ENCODE data around the gene TEDC1.

Gene TEDC1

DNA sequence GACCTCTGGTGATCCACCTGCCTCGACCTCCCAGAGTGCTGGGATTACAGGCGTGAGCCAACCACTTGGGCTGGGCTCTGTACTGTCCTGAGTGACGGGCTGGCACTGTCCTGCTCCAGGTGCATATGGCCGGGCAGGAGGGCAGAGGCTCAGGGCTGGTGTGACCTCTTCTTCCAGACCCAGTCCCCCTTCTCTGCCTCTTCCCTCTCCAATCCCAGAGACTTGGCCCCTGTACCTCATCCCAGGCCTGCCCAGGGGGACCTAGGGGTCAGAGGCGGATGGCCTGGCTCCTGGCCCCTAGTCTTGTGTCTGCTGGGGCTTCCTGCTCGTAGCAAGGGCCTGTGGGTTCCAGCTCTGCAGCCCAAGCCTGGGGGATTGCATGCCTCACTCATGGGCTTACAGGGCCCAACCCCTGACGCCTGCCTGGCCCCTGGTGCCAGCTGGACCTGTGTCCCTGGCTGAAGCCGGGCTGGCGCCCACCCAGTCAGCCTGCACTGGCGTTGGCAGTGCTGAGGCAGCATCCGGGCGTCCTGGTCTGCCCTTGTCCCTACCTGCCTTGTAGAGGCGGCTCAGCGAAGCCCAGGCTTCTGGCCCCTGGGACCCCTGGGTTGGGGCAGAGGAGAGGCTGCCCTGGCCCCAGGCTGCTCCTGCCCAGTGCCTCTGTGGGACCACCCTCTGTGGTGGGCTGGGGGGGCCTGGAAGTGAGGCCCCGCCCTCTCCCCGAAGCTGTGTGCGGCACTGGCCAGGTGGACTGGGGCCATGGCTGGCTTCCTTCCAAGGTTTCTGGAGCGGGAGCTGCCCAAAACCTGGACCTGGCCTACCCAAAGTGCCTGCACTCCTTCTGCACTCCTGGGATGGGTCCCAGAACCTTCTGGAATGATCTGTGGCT, 4.3 kb downstream of the TEDC1 start:
- DNase-seq (ENCODE audit: extremely low read depth, low read depth) = no peak
- TF ChIP-seq, protein P1, sequence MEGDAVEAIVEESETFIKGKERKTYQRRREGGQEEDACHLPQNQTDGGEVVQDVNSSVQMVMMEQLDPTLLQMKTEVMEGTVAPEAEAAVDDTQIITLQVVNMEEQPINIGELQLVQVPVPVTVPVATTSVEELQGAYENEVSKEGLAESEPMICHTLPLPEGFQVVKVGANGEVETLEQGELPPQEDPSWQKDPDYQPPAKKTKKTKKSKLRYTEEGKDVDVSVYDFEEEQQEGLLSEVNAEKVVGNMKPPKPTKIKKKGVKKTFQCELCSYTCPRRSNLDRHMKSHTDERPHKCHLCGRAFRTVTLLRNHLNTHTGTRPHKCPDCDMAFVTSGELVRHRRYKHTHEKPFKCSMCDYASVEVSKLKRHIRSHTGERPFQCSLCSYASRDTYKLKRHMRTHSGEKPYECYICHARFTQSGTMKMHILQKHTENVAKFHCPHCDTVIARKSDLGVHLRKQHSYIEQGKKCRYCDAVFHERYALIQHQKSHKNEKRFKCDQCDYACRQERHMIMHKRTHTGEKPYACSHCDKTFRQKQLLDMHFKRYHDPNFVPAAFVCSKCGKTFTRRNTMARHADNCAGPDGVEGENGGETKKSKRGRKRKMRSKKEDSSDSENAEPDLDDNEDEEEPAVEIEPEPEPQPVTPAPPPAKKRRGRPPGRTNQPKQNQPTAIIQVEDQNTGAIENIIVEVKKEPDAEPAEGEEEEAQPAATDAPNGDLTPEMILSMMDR (IDR thresholded peaks at IDR 0.05; ENCODE audit: low read depth, low read length, missing control alignments) = no peak
- no peak overlapping the region for H3K4me3 ChIP-seq (replicated peaks; ENCODE audit: low read depth, low read length)

DNA sequence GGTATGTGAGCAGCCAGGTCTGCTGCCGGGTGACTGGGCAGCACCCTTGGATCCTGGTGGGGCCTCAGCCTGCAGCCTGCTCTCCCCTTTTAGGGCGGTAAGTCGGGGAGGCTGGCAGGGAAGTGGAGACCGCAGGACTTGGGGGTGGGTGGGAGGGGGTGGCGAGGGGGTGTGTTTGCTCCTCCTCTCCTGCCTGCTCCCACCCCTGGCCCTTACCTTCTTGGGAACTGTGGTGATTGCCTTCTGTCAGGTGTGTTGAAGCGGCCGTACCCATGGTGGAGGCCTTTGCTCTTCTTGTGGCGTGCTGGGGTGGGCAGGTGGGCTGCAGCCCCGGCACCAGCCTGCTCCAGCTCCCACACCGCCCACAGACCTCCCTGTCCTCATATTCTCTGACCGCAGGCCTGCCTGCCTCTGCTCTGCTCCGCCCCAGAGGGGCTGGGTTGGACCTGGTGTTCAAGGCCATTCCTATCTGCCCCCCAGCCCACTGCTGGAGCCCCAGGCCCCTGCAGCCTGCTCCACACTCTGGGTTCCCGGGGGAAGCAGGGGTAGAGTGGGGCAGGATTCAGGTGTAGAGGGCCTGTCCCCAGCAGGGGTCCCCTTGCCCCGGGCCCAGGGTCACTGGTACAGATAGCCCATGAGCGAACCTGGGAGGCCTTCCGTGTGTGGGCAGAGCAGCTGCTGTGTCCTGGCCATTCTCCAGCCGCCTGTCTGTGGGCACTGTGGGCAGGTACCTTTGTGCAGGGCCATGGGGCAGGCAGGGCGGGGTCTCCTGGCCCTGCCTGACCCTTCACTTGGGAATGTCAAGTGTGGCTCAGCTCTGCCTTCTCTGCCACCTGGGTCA, 5.2 kb downstream of the TEDC1 start:
- no peak for DNase-seq (ENCODE audit: extremely low read depth, low read depth)
- H3K4me3 ChIP-seq (replicated peaks; ENCODE audit: low read depth, low read length) = no peak overlapping the region
- TF ChIP-seq, protein P1 (IDR thresholded peaks at IDR 0.05; ENCODE audit: low read depth, low read length, missing control alignments) = no peak

DNA sequence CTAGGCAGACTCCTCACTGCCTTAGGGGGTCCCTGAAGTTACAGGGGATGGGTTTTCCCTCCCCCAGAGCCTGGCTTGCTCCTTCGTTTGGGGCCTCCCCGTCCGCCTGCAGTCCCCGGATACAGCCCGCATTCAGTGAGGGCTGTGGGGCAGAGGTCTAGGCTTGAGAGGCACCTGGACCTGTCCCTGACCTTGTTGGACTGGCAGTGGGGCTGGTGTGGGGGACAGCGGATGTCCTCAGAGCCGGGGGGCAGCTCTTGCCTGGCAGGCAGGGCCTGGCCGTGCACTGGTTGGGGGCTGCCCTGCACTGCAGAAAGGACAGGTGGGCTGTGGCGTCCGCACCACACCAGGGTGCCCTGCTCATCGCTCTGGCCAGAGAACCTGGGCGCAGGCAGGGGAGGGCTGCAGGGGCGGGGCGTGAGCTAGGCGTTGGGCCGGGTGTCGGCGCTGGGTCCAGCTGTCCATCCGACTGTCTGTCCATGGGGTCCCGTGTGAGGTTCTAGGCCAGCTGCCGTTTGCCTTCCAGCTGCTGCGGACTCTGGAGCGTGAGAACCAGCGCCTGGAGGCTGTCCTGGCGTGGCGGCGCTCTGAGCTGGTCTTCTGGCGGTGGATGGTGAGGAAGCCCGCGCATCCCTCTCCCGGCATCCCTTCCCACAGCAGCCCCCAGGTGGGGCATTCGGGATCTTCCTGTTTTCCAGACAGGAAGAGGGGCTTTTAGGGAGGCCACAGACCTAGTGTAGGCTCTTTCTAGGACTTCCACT, 6.0 kb downstream of the TEDC1 start:
- TF ChIP-seq, protein P1 (IDR thresholded peaks at IDR 0.05; ENCODE audit: low read depth, low read length, missing control alignments) = no peak
- no peak for DNase-seq (ENCODE audit: extremely low read depth, low read depth)
- H3K4me3 ChIP-seq (replicated peaks; ENCODE audit: low read depth, low read length) = no peak overlapping the region

DNA sequence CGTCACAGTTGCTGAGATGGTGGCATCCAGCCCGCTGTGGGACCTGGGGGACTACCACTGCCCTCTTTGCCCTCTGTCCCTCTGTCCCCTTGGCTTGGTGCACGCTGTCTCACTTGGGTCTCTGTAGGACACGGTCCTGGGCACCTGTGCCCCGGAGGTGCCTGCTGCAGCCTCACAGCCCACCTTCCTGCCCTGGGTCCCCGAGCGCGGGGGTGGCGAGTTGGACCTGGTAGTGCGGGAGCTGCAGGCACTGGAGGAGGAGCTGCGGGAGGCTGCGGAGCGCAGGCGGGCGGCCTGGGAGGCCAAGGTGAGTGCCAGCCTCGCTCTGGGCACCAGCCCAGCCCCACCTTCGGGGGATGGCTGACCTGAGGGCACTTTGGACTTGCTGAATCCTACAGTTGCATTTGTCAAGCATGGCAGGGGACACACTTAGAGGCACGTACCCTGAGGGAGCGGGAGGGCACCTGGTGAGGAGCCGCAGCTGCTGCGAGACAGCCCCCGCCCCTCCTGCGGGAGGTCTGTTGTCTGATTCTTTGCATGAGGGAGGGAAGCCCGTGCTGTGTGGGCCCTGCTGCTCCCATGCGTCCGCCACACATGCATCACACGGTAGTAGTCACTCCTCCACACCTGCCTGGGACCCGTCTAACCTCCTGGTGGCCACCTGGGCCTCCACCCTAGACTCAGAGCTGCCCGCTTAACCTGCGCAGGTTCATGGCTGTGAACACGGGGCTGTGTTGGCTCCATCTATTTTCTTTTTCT, 6.8 kb downstream of the TEDC1 start:
- no peak for DNase-seq (ENCODE audit: extremely low read depth, low read depth)
- no peak overlapping the region for H3K4me3 ChIP-seq (replicated peaks; ENCODE audit: low read depth, low read length)
- TF ChIP-seq, protein P1 (IDR thresholded peaks at IDR 0.05; ENCODE audit: low read depth, low read length, missing control alignments) = no peak

DNA sequence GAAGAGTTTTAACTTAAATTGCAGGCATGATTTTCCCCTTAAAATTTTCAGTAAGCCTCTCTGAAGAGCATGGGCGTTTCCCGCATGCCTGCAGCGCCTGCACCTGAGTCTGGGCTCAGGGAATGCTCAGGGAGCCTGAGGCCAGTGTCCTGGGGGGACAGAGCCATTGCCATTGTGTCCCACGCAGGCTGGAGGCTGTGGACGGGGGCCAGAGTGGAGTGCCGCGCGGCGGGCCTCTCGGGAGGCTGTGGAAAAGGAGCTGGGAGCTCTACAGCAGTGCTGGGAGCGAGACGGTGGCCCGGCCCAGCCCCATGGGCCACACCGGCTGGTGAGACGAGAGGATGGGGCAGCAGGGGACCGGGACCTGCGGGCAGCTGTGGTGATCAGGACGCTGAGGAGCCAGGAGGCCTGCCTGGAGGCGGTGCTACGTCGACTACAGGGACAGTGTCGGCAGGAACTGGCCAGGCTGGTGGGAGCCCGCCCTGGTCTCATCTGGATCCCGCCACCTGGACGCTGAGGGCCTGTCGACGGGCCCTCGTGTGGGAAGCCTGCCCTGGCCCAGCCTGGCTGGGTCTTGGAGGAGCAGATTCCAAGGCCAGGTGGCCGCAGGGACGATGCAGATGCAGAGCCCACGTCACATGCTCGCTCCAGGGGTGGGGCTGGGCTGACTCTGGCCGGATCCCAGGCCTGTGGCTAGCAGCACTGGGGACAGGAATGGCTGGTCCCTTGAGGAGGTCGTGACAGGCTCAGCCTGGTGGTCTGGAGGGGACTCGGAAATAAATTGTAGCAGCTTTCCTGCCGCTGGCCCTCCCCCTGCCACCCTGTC, 7.6 kb downstream of the TEDC1 start:
- TF ChIP-seq, protein P1 (IDR thresholded peaks at IDR 0.05; ENCODE audit: low read depth, low read length, missing control alignments) = no peak
- DNase-seq (ENCODE audit: extremely low read depth, low read depth) = no peak
- H3K4me3 ChIP-seq (replicated peaks; ENCODE audit: low read depth, low read length) = no peak overlapping the region

Measured in HFF-Myc (cell line).